Fibroblast of pulmonary artery (primary cell): ENCODE data around the gene INSRR.

Experiments
- DNase-seq: peaks from one replicate; pipeline ENCODE4 v3.0.0-alpha.2; 2010; ENCODE audit warnings: low read depth
- H3K4me3 ChIP-seq: replicated peaks from 2 replicates; pipeline ENCODE4 v1.5.1; 2011; ENCODE audit warnings: low read depth, mild to moderate bottlenecking, control low read depth, low read length, moderate library complexity
- TF ChIP-seq, protein P1 (sequence below): IDR thresholded peaks from 2 replicates; pipeline ENCODE4 v1.5.1; 2011; ENCODE audit warnings: mild to moderate bottlenecking, control low read depth, low read length, inconsistent platforms; ENCODE audit errors: missing control alignments

Gene INSRR

DNA sequence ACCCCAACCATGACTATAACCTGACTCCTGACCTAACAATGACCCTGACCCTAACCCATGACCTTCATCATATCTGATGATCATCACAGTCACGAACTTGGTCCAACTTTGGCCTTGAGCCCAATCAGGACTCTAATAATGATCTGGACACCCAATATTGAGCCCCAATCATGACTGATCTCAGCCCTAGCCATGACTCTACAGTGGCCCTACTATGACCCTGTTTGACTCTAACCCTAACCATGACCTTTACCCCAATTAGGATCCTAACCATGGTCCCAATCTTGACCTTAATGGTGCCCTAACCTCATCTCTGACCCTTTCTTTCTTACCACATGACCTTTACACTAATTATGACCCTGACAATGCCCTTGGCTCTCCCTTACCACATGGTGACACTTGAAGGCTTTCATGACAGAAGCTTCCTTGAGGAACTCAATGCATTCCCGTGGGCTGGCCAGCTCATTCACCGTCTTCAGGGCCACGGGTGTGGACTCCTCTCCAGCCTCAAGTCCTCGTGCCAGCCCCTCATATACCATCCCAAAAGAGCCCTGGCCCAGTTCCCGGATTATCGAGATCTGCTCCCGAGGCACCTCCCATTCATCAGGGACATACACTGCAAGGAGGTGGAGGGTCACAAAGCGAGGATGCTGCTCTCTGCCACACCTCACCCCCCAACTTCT is 16.2 kb downstream of the INSRR start:
- no peak for DNase-seq
- TF ChIP-seq, protein P1, sequence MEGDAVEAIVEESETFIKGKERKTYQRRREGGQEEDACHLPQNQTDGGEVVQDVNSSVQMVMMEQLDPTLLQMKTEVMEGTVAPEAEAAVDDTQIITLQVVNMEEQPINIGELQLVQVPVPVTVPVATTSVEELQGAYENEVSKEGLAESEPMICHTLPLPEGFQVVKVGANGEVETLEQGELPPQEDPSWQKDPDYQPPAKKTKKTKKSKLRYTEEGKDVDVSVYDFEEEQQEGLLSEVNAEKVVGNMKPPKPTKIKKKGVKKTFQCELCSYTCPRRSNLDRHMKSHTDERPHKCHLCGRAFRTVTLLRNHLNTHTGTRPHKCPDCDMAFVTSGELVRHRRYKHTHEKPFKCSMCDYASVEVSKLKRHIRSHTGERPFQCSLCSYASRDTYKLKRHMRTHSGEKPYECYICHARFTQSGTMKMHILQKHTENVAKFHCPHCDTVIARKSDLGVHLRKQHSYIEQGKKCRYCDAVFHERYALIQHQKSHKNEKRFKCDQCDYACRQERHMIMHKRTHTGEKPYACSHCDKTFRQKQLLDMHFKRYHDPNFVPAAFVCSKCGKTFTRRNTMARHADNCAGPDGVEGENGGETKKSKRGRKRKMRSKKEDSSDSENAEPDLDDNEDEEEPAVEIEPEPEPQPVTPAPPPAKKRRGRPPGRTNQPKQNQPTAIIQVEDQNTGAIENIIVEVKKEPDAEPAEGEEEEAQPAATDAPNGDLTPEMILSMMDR: no peak
- no peak overlapping the region for H3K4me3 ChIP-seq

DNA sequence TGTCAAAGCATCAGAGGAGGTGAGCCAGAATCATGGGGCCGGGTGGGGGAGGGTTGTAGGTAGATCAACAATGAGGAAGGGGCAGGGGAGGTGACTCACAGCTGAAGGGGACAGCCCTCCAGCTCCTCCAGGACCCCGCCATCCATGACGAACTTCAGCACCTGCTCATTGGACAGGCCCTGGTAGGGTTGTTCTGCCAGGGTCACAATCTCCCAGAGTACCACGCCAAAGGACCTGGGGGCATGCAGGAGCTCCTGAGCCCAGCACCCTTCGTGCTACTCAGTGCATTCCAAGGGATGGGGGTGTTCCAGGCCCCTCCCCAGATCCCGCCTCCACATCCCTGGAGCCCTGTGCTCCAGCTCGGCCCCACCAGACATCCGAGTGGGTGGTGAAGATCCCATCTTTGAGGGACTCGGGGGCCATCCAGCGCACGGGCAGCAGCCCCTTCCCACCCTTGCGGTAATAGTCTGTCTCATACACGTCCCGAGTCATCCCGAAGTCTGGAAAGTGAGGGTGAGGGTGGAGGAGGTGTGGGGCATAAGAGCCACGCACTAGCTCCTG is 17.5 kb downstream of the INSRR start:
- TF ChIP-seq, protein P1: no peak
- DNase-seq: no peak
- no peak overlapping the region for H3K4me3 ChIP-seq

DNA sequence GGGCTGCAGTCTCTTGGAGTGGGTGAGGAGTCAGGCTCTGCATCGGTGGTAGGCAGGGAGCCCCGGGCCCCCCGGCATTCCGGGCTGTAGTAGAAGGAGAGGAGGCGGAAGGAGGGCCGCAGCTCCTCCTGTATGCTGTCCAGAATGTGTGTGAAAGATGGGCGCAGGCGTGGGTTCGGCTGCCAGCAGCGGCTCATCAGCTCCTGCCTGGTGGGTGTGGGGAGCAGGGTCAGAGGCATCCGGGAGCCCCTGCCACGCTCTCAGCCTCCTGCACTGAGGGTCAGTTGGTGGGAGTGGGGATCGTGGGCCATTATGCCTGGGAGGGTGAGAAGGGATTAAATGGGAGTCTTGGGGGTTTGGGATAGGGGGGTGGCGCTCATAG is 18.0 kb downstream of the INSRR start:
- no peak for DNase-seq
- TF ChIP-seq, protein P1: no peak
- no peak overlapping the region for H3K4me3 ChIP-seq

DNA sequence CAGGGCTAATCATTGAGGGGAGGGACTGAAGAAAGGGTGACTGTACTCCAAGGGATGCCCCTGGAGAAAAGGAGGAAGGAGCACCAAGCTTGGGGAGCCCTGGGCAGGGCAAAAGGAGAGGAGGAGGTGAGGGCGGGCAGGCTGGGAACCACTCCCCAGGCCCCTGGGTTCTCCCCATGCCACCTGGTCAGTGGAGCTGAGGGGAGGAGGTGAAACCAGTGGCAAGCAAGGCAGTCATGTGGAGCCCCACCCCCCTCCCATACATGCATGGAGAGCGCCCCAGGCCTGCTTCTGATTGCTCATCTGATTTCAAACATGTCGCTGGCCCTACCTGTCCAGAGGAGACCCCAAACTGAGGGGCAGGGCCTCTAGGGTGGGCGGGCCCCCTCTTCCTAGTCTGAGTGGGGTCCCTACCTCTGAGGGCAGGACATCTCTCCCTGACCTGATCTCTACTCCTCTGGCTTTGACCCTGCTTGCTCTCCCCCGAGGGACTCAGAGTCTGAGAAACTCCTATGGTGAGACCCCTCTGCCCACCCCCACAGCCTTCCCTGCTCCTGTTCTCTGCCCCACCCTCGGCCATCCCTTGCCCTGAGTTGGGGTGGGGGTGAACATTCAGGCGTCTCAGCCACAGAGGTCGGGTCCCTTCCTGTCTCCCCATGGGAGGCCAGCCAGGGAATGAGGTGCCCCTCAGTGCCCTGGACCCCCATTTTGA is 18.6 kb downstream of the INSRR start:
- no peak overlapping the region for H3K4me3 ChIP-seq
- TF ChIP-seq, protein P1: no peak
- DNase-seq: no peak

DNA sequence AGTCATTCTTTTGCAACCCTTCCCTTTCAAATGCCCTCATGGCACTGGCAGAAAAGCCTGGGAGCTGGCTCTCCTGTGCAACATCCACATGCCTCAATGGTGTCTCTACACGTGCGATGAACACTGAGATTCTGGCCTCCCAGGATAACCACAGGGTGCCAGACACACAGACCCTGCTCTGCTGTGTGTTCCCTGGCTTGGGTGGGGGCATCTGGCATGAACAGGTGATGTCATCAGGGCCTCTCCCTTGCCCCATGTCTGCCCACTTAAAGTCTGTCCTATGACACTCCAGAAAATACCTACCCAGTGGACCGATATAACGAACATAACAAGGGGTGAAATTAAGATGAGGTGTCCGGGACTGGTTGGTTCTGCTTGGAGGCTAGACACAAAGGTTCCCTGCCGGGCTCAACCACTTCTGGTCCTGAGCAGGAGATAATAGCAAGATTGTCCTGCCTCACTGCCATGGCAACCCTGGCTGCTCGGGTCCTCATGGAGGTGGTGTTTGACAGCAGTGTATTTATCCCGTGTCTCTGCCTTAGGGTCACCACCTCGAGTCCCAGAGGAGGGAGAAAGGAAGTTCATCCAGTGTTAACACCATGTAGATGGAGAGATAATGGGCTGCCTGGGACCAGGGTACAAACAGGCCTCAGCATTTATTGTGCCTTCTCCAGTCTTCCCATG is 19.3 kb downstream of the INSRR start:
- no peak overlapping the region for H3K4me3 ChIP-seq
- no peak for DNase-seq
- TF ChIP-seq, protein P1: no peak

DNA sequence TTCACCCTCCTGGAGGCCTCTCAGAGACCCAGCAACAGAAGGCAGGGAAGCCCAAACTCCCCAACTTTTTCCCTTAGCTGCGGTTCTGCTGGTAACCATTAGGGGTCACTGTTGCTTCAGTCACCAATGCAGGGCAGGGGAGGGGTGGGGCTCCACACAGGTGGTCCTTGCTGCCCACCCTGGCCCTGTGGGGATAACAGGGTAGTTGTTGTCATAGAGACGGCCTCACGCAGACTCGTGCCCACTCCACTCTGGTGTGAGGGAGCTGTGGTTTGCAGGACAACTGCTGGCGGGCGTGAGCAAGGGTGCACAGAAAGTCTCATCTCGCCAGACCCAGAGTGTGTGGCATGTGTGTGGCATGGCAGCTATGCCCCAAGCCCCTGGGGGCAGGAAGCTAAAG is 19.9 kb downstream of the INSRR start:
- H3K4me3 ChIP-seq: no peak overlapping the region
- TF ChIP-seq, protein P1: peak; percentile 94
- DNase-seq: peak; percentile 27
